Smooth muscle cell of bladder (primary cell): Measurements from ENCODE around the gene HSPA9. TPM values are rescaled to one million over a fixed set of nuclear protein-coding genes. Genes with fewer than 3 reads are reported as not detected.

ENCODE experiments used
- total RNA-seq: library from RNA; depleted of rRNA; stranded (reverse); fragments of >200 nt; gene quantifications from 2 replicates; pipeline ENCODE4 v1.2.3, GENCODE V29; 2014

Gene HSPA9
- total RNA-seq: 302 and 320 TPM in 2 replicates

DNA sequence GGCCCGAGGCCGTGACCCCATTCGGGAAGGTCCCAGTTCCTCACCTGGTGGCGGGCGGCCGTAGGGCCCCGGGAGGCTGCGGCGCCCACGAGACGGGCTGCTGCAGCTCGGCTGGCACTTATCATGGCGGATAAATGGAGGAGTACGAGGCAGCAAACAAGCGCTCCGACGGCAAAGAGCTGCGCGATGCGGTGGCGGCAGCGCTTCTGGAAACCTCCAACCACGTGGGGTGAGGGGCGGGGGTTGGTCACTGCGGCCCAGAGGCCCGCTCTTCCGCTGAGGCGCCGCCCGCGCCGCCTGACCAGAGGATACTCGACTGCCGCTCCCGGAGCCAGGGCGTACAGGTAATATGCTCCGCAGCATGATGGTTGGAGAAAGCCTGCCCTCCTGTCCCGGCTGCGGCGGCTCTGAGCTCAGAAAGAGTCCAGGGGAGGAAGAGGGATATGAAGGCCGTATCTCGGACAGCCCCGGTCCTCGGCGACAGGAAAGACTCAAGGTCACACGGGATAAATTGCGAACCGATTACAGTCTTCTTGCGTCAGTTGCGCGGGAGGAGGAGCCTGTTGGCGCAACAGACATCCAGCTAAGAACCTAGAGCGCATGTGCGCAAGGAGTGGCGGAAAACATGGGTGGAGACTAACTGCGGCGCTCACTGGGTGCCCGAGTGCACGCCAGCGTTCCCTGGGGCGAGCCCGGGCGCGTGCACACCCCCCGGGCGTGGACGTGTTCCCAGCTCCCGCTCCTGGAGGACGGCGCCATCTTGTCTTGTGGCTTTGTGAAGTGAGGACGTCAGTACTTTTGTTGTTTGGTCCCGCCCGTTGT, at the start of gene HSPA9:
Gene HSPA9, minus strand, starts transcription at position 208 of the 822 bp plus-strand sequence. Its CDS starts 83 bp downstream, at position 125.

DNA sequence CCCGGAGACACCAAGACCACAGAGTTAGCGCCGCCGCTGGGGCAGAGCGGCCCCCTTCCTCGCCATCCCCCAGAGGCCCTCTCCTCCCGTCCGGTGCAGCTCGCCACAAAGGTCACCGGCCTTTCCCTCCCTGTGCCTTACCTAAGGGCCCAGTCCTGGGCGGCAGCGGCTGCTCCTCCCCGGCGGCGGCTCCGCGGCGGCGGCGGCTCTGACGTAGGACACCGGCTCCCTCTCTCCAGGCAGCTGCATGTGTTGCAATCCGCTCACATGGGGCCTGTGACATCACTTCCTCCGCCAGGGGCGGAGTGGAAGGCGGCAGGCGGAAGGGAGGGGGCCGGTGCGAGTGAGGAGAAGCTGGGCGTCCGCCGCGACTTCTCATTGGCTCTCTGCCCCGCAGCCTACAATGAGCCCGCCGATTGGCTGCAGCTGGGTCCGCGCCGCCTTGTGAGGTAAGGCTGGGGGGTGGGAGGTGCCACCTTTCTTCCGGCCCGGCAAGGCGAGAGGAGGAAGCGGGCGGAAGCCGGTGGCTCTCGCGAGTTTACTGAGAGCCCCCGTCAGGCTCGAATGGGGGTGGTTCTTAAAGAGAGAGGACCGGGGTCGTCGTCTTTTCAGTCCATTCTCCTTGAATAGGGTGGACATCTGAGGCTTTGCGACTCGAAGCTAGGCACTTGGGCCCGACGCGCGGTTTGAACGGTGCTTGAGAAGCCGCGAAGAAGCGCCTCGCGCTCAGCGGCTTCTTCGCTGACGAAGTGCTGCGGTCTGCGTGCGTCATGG, 32.1 kb downstream of the HSPA9 start, which contains the start of gene ETF1:
Gene ETF1, minus strand, starts transcription at position 281 of the 774 bp plus-strand sequence. CDS start 318 bp downstream, outside the sequence.

Other genes with a start within 250 kb of the HSPA9 start
- 0.55 and 1.1 TPM in 2 replicates for gene CDC25C, start 243.6 kb downstream of the HSPA9 start, total RNA-seq
- 23.8 and 27.4 TPM in 2 replicates for gene FAM53C, start 237.1 kb downstream of the HSPA9 start, total RNA-seq
- gene KDM3B, start 222.7 kb downstream of the HSPA9 start, total RNA-seq: 33.3 and 36.3 TPM in 2 replicates
- 16.2 and 17.5 TPM in 2 replicates for gene REEP2, start 136.3 kb downstream of the HSPA9 start, total RNA-seq
- gene EGR1, start 109.9 kb downstream of the HSPA9 start, total RNA-seq: 0.85 and 1.9 TPM in 2 replicates
- 100 and 121 TPM in 2 replicates for gene ETF1, start 32.2 kb downstream of the HSPA9 start, total RNA-seq
- 398 and 429 TPM in 2 replicates for gene CTNNA1, start 178.0 kb upstream of the HSPA9 start, total RNA-seq